GM20431 (cell line): ENCODE data around the gene CAST.

Experiments
- in situ Hi-C: fragments of 300-500 bp; cut with MseI, MboI; formaldehyde crosslinking; loops from one replicate; pipeline ENCODE4 v1.15.0; 2020; ENCODE audit warnings: low sequenced_read_pairs; ENCODE audit not compliant: unreplicated experiment

The CAST gene

DNA sequence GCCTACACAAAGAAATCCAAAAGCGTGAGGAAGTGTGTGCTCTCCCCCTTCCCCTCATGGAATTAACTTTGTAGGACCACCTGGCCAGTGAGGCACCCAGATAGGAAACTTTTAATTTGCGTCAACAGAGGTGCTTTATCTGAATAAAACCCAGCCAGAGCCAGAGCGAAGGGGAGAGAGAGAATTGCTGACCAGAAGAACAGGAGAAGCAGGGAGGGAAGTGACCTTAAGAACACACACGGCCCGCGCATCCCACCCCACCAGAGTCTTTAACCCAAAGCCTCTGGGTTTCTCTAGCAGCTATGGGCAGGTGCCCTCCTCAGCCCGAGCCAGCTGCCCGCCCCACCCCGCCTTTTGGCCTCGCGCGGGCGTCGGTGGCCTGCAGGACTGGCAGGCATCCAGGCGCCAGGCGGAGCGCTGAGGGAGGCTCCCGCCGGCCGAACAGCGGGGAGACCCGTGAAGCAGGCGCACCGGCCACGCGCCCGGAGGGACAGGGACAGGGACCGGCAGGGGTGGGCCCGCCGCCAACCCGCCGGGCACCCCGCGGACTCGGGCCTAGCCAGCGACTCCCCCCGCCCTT lies 145.0 kb downstream of the CAST start:
- in situ Hi-C loops = no loop called here

DNA sequence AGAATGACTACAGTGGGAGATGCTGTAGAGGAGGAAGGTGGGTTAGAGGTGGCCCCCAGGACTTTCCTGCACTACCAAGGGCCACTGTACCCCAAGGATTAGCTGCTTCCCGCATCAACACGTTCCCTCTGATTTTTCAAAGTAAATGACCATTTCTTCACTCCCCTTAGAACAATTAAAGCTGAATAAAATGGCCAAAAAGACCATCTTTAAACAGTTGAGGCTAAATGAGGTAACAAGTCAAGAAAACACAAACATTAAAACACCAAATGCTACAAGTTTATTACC lies 146.3 kb downstream of the CAST start:
- in situ Hi-C loops = no loop called here

DNA sequence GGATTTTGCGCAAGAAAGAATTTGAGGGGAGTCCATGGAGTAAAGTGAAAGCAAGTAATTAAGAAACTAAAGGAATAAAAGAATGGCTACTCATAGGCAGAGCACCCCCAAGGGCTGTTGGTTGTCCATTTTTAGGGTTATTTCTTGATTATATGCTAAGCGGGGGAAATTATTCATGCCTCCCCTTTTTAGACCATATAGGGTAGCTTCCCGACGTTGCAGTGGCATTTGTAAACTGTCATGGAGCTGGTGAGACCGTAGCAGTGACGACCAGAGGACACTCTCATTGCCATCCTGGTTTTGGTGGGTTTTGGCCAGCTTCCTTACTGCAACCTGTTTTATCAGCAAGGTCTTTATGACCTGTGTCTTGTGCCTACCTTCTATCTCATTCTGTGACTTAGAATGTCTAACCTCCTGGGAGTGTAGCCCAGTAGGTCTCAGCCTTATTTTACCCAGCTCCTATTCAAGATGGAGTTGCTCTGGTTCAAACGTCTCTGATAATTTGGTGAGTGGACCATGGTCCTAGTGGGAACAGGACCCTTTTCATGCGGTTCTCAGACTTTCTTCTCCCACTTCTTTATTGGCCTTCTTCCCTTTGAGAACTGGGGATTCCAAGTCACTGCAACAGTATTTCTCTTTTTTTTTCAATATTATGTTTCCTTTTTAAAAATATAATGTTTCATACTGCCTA lies 146.8 kb downstream of the CAST start:
- in situ Hi-C loops = no loop called here

DNA sequence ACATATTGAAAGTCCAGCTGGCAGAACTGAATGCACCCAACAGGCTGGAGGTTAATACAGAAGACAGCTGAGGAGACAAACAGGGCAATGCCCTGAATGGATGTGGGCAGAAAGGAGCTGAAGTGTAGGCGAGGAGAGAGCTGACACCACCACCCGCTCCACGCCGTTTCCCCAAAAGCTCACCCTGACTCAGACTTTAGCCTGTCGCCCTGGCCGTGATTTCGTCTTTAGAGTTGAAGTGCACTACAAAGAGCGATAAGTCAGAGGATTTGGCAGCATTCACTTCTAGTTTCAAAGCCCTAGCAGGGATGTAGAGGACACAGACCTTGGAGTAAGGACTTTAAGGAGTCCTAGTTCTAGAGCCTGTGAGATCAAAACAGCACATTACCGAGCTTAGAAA lies 147.7 kb downstream of the CAST start:
- in situ Hi-C loops = no loop called here

DNA sequence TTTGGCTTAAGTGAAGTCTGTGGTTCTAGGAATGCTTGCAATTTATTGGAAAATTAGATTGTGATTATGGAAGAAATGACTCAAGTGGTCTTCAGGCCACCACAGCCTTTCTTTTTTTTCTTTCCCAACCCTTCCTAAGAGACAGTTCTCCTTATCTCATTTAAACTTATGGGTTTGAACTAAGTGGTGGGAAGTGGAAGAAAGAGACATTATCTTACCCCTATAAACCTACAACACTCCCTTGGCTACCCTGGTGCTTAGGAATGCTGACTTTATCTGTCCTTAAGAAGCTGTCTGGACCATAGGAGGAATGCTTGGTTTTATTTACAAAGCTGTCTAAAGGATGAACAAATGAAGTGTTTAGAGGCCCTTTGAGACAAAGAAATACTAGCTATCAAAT lies 150.7 kb downstream of the CAST start:
- in situ Hi-C loops = no loop called here

DNA sequence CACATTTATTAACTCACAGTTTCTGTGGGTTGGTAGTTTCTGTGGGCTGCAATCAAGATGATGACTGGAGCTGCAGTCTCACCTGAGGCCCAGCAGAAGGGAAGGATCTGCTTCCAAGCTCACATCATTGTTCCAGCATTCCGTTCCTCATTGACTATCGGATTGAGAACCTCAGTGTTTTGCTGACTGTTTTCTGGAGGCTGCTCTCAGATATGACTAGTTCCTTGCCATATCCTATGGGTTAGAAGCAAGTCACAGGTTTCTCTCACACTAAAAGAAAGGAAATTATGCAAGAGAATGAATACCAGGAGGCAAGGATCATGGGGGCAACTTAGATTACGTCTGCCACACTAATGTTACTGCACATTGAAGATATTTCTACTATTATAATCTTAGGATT lies 151.9 kb downstream of the CAST start:
- in situ Hi-C loops = no loop called here

DNA sequence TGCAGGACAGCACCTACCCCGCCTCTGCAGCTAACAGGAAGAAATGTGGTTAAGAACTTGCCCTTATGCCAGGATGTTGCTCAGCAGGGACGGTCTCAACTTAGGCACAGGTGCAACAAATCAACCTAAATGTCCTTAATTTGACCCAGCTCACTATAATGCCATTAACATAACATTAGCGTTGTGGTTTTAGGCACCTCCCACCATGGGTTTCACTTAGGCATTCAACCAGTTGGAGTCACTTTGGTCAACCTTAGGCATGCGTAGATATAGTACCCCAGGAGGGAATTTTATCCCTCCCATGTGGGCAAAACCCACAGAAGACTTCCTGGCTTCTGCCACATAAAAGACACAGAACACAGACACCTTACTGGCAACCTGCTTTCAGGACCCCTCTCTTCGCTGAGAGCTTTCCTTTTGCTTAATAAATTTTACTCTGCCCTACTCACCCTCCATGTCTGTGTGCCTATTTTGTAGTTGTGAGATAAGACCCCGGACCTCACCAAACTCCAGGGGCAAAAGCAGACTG lies 154.3 kb downstream of the CAST start:
- in situ Hi-C loops = no loop called here

DNA sequence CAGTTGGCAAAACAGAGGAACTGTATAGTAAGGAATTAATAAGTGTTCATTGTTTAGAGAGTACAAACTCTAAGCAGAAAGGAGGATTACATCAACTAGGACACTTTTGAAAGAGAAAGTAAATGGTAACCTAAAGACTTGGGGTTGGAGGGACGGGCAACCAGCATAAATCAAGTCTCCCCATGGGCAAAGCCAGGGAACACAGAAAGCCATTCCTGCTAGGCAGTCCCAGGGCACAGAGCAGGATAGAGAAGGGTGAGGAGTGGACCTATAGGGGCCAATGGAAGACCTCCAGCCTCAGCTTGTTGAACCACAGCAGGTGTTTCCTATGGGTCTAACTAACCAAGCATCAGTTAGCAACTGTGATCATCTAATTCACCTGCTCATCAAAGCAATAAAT lies 154.8 kb downstream of the CAST start:
- in situ Hi-C loops = no loop called here

DNA sequence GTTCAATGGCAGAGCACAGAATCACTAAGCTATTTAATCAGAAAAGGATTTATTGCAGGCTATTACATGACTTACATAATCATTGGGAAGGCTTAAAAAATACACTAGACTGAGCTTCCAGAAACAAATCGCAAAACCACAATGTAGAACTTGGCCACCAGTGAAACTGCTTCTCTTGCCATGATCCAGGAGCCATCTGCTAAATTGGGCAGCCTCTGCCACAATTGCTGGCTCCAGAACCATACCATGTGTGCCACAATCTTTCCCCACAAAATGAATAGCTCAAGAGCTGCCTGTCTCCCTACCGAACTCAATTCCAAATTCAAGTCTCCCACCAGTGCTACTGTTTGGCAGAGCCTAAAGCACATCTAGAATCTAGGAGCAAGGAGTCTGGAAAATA lies 155.3 kb downstream of the CAST start:
- in situ Hi-C loops = no loop called here

DNA sequence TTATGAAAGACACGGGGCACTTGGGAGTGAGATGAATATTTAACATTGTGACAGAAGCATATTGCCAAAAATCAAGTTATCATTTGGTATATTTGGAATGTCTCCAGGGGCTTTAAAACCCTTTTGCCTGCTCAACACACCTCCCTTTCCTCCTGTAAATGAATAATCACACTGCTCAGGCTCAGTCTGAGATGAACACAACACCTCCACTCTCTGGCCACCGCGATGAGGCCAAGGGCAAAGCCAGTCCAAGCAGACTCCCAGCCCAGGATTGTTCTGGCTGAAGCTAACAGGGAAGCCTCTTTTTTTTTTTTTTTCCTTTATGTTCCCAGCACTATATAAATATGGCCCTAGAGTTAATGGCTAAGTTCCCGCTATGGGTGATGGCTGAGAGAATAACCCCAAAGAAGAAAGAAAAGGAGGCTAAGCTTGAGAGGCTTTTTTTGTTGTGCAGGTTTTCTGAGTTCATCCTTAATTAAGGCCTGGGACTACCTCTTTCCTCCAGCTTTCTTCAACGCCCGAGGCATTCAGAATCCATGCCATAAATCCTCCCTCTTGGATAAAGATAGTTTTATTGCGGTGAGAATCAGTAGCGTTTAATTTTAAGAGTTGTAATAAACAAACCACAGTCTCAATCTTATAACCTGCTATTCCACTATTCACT lies 156.1 kb downstream of the CAST start:
- in situ Hi-C loops = no loop called here

DNA sequence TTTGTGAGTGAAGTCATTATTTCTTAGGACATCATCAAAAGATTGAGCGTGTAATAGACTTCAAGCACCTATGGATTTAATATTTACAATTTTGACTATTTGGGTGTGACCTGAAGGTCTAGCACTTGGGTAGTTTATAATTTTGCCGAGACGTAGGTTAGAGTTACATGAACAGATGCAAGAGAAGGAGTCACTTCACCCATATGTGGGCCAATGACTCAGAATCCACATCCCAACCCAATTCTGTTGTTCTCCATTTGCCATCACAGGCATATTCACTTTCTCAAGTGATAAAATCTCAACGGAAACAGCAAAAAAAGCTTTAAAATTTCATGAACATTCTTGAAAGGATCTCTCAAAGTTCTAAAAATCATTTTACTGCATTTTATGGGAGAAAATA lies 157.6 kb downstream of the CAST start:
- in situ Hi-C loops = no loop called here

DNA sequence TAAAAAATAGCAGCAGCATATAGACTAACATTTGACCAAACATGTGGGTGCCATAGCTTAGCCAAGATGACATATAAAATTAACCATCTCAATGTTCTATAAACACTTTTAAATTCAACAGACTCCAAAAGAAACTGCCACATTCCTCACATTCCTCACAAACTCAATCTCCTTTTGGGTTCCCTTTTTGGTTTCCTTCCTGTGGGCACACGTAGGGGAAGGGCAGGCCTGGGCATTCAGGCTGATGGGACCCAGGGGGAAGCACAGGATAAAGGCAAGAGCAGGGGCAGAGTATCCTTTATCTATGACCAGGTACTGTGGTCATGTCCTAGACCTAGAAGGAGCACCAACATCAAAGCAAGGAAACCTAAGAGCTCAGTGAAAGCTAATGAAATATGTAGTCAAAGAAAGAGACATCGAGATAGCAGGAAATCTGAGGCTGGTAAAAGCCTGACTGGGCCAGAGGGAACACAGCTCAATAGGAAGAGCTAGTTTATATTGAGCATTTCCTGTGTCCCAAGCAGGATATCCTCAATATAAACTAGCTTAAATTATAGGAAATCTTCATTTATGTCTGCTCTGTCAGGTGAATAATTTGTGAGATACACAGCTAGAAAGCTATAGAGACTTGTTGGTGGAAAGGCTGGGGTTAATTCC lies 159.2 kb downstream of the CAST start:
- in situ Hi-C loops = no loop called here

DNA sequence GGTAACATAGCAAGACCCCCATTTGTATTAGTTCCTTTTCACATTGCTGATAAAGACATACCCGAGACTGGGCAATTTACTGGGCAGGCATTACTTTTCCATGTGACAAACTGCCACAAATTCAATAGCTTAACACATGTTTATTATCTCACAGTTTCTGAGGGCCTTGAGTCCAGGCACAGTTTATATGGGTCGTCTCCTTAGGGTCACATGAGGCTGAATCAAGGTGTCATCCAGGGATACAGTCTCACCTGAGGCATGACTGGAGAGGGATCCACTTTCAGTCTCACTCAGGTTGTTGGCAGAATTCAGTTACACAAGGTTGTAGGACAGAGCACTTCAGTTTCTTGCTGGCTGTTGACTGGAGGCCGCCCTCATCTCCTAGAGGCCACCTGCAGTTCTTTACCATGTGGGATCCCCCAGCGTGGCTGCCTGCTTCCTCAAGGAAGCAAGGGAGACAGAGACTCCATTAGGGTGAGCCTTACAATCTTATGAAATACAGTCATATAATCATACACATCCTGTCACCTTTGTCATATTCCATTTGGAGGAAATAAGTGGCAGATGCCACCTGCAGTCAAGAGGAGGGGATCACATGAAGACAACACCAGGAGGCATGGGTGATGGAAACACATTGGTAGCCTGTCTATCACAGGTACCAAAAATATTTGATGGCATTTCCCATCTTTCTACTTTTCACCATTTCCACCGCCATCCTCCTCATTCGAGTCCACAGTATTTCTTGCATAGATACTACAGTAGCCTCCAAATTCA lies 160.7 kb downstream of the CAST start:
- in situ Hi-C loops = no loop called here

DNA sequence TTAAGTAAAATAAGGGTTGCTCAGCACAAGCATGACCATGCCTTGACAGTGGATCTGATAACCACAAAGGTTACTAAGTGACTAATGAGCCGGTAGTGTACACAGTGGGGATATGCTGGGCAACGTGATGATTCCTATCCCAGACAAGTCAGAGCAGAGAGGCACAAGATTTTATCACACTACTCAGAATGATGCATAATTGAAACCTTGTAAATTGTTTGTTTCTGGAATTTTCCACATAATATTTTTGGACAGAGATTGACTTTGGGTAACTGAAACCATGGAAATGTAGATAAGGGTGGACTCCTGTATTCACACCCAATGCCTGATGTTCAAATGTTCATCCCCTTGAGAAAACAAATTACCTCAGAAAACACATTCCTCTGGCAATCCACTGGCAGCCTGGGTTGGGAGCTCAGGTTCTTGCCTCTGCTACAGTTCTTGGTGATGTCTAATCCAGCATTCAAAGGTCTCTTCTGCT lies 161.8 kb downstream of the CAST start:
- in situ Hi-C loops = no loop called here
